Measurements from ENCODE around the gene LRRC15. TPM values are rescaled to one million over a fixed set of nuclear protein-coding genes. Genes with fewer than 3 reads are reported as not detected.

LRRC15 gene
- total RNA-seq, 1 experiment from 2014 or later, result 0.36 TPM

DNA sequence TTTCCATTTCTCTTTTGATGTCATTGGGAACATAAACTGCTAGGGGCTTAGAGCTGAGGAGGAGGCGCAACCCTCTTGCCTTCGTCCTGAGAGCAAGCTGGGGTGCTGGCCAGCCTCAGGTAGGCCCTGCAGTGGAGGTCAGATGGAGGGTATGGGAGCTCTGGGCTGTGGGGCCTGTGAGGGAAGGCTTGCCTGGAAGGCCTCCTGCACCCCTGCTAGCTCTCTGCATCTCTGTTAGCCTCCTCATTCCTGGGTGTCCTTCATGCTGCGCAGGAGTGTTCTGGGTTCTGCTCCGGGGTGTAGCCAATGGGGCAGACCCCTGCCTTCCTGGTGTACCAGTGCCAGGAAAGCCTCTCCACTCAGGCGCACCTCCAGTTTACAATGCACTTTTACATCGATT lies 17.7 kb upstream of the LRRC15 start:
- DNase-seq, result no peak
- BruUV-seq (replicated peaks), result no TSS peak
- Histone ChIP-seq H4K20me1 (ENCODE audit: low read length) (no peaks in the 10 kb centered on the region), H3K9me2 (replicated peaks; ENCODE audit: low read length) (no peaks in the 10 kb centered on the region), H3K9me3 (ENCODE audit: low read length) (no peaks in the 10 kb centered on the region), H3K4me1 (ENCODE audit: insufficient read depth, low read length) (no peaks in the 10 kb centered on the region), H3K36me3 (ENCODE audit: low read depth, low read length) (no peaks in the 10 kb centered on the region), H3F3A (ENCODE audit: low read length, unreplicated experiment) (no peaks in the 10 kb centered on the region), H2AFZ (ENCODE audit: low read length) (no peak overlapping the region), H3K9ac (ENCODE audit: low read length) (no peak overlapping the region), H3K4me3 (ENCODE audit: low read length) (no peak overlapping the region), H3K4me2 (ENCODE audit: low read length) (no peak overlapping the region), H3K27me3 (ENCODE audit: low read length) (peaks cover 19% of the 10 kb centered on the region), H3K27ac (ENCODE audit: low read length) (no peak overlapping the region), H3K79me2 (ENCODE audit: low read length) (no peaks in the 10 kb centered on the region)
- TF ChIP-seq, protein P1, sequence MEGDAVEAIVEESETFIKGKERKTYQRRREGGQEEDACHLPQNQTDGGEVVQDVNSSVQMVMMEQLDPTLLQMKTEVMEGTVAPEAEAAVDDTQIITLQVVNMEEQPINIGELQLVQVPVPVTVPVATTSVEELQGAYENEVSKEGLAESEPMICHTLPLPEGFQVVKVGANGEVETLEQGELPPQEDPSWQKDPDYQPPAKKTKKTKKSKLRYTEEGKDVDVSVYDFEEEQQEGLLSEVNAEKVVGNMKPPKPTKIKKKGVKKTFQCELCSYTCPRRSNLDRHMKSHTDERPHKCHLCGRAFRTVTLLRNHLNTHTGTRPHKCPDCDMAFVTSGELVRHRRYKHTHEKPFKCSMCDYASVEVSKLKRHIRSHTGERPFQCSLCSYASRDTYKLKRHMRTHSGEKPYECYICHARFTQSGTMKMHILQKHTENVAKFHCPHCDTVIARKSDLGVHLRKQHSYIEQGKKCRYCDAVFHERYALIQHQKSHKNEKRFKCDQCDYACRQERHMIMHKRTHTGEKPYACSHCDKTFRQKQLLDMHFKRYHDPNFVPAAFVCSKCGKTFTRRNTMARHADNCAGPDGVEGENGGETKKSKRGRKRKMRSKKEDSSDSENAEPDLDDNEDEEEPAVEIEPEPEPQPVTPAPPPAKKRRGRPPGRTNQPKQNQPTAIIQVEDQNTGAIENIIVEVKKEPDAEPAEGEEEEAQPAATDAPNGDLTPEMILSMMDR (conservative IDR thresholded peaks at IDR 0.05; ENCODE audit: low read depth, low read length), result no peak
- TF ChIP-seq EZH2phosphoT487 (IDR thresholded peaks at IDR 0.05; ENCODE audit: borderline replicate concordance, low read length) (no peak), EZH2 (IDR thresholded peaks at IDR 0.05; ENCODE audit: low read length, unreplicated experiment) (no peak)
- POLR2A ChIA-PET (ENCODE audit: unreplicated experiment), result no interaction called here
- intact Hi-C loops (cut with micrococcal nuclease), result no loop called here
- ATAC-seq, result no peak
- CTCF ChIA-PET, result interaction anchor here (0.6 kb wide), 1 partner anchor 43 kb away, joined by 3 read pairs; no protein-coding TSS in a partner anchor

DNA sequence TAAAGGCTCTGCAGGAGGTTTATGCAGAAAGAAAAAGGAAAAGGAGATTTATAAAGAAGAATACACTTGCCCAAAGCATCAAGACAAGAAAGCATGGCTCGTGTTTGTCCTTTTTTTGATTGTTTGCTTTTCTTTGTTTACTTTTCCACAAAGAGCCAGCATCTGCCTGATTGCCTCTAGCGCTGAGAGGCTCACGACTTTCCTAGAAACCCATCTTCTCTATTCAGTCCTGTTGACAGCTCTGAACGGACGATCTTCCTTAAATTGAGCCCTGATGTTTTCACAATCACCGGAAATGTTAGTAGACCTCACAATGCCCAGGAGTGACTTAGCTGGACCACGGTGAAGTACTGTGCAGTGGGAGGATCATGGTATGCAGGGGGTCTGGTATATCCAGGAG lies 17.1 kb upstream of the LRRC15 start:
- no TSS peak for BruUV-seq (replicated peaks)
- H2AFZ ChIP-seq (ENCODE audit: low read length), result no peak overlapping the region
- DNase-seq (no peak), ATAC-seq (peak; percentile 38; the same call in 1 of the 2 replicates)
- no peak overlapping the region for H3K9ac ChIP-seq (ENCODE audit: low read length)
- no peaks in the 10 kb centered on the region for H3F3A ChIP-seq (ENCODE audit: low read length, unreplicated experiment)
- intact Hi-C loops (cut with micrococcal nuclease), result no loop called here
- TF ChIP-seq, protein P1 (conservative IDR thresholded peaks at IDR 0.05; ENCODE audit: low read depth, low read length), result no peak
- no peak for TF ChIP-seq EZH2phosphoT487 (IDR thresholded peaks at IDR 0.05; ENCODE audit: borderline replicate concordance, low read length)
- no peak for TF ChIP-seq EZH2 (IDR thresholded peaks at IDR 0.05; ENCODE audit: low read length, unreplicated experiment)
- H3K36me3 ChIP-seq (ENCODE audit: low read depth, low read length), result no peaks in the 10 kb centered on the region
- H3K9me3 ChIP-seq (ENCODE audit: low read length), result no peaks in the 10 kb centered on the region
- H3K9me2 ChIP-seq (replicated peaks; ENCODE audit: low read length), result no peaks in the 10 kb centered on the region
- no peaks in the 10 kb centered on the region for H3K79me2 ChIP-seq (ENCODE audit: low read length)
- no peak overlapping the region for H3K27ac ChIP-seq (ENCODE audit: low read length)
- no peaks in the 10 kb centered on the region for H3K4me1 ChIP-seq (ENCODE audit: insufficient read depth, low read length)
- no peak overlapping the region for H3K4me3 ChIP-seq (ENCODE audit: low read length)
- H3K27me3 ChIP-seq (ENCODE audit: low read length), result peaks cover 19% of the 10 kb centered on the region
- no peaks in the 10 kb centered on the region for H4K20me1 ChIP-seq (ENCODE audit: low read length)
- CTCF ChIA-PET, result interaction anchor here (0.6 kb wide), 1 partner anchor 43 kb away, joined by 3 read pairs; no protein-coding TSS in a partner anchor
- H3K4me2 ChIP-seq (ENCODE audit: low read length), result no peak overlapping the region
- POLR2A ChIA-PET (ENCODE audit: unreplicated experiment), result no interaction called here

DNA sequence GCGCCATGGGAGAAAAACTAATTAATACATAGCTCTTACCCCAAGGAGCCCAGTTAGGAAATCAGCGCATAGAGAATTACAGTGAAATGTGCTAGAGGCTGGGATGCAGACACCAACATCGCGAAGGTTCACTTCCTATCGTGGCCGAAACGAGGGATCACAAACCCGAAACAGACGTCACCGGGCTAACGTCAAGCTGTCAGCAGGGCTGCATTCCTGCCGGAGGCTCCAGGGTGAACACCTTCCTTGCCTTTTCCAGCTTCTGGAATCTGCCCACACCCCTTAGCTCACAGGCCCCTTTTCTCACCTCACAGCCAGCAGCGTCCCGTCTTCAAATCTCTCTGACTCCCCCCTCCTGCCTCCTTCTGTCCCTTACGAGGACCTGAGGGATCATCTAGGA lies 16.5 kb upstream of the LRRC15 start:
- POLR2A ChIA-PET (ENCODE audit: unreplicated experiment), result no interaction called here
- CTCF ChIA-PET, result no interaction called here
- no peaks in the 10 kb centered on the region for H3K36me3 ChIP-seq (ENCODE audit: low read depth, low read length)

More for the DNA sequence above, 16.5 kb upstream of the LRRC15 start:
- TF ChIP-seq, protein P1 (conservative IDR thresholded peaks at IDR 0.05; ENCODE audit: low read depth, low read length), result no peak
- no peak for TF ChIP-seq EZH2phosphoT487 (IDR thresholded peaks at IDR 0.05; ENCODE audit: borderline replicate concordance, low read length)
- H3K9ac ChIP-seq (ENCODE audit: low read length), result no peak overlapping the region
- no peak for DNase-seq
- H3K9me2 ChIP-seq (replicated peaks; ENCODE audit: low read length), result no peaks in the 10 kb centered on the region
- no TSS peak for BruUV-seq (replicated peaks)
- no peak overlapping the region for H2AFZ ChIP-seq (ENCODE audit: low read length)
- intact Hi-C loops (cut with micrococcal nuclease), result no loop called here
- no peaks in the 10 kb centered on the region for H3K9me3 ChIP-seq (ENCODE audit: low read length)
- no peaks in the 10 kb centered on the region for H4K20me1 ChIP-seq (ENCODE audit: low read length)
- no peak overlapping the region for H3K4me3 ChIP-seq (ENCODE audit: low read length)
- H3K4me2 ChIP-seq (ENCODE audit: low read length), result no peak overlapping the region
- no peaks in the 10 kb centered on the region for H3K4me1 ChIP-seq (ENCODE audit: insufficient read depth, low read length)
- no peak for ATAC-seq
- no peaks in the 10 kb centered on the region for H3K79me2 ChIP-seq (ENCODE audit: low read length)
- no peaks in the 10 kb centered on the region for H3F3A ChIP-seq (ENCODE audit: low read length, unreplicated experiment)
- H3K27me3 ChIP-seq (ENCODE audit: low read length), result peaks cover 15% of the 10 kb centered on the region
- no peak overlapping the region for H3K27ac ChIP-seq (ENCODE audit: low read length)

Measured in PC-3 (cell line).